Measurements from ENCODE around the gene SPRED2.

SPRED2 gene

DNA sequence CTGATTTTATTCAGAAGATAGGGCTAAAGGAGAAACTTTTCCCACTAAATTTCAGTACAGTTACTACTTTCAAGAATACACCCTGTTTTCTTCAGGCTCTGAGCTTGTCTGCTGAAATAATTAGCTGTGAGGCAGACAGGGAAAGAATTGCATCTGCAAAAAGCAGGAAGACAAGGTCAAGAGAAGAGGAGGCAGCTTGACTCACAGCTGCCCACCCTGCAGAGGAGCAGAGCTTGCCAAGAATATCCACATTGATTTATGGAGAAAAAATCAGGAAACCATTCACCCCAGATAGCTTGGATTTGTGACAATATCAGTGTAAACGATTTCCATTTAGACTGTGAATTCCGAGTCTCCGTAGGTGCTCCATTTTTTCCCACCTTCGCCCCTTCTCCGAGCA is 155.8 kb downstream of the SPRED2 start:
- Histone ChIP-seq H3K4me3 (ENCODE audit: low read length) (no peak overlapping the region), H3K27me3 (ENCODE audit: insufficient read depth, low read length) (peaks cover 99% of the 10 kb centered on the region), H3K27ac (ENCODE audit: low read length) (no peak overlapping the region), H3K36me3 (ENCODE audit: insufficient read depth, low read depth, low read length) (no peaks in the 10 kb centered on the region), H3K9ac (ENCODE audit: low read depth, low read length) (no peak overlapping the region), H3K9me3 (ENCODE audit: insufficient read depth, low read depth, low read length) (no peaks in the 10 kb centered on the region), H3K4me1 (ENCODE audit: insufficient read depth, low read length) (no peaks in the 10 kb centered on the region)

DNA sequence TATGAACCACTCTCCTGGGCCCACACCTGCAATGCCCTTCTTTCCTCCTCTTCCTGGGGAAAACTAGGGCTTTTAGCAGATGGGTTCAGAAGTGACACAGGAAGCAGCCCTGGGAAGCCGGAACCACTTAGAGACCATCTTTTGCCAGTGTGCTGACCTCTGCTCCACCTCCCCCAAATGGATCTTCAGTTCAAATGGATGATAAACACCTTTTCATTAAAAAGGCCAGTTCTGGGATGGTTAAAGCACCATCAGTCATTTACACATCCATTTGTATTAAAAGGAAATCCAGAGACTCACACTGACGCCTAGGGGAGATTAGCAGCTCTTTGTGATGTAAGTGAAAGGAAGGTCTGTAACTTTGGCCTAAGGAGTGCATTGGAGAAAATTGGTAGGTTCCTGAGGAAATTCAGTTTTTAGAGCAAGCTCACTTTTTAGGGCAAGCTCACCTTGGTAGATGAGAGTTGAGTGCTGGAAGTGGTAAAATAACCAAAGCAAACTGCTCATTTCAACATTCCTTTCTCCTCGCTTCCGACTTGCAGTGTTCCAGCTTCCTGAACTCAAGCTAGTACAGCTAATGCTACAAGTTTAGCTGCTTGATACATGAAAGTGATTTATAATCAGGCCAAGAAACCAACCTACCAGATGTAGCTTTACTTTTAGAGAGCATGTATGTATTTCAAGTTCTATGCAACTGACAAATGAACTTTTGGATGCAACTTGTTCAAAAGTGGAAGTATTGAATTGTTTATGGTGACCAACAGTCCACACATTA is 157.1 kb downstream of the SPRED2 start:
- Histone ChIP-seq H3K9ac (ENCODE audit: low read depth, low read length) (no peak overlapping the region), H3K36me3 (ENCODE audit: insufficient read depth, low read depth, low read length) (no peaks in the 10 kb centered on the region), H3K4me3 (ENCODE audit: low read length) (no peak overlapping the region), H3K27me3 (ENCODE audit: insufficient read depth, low read length) (peaks cover 94% of the 10 kb centered on the region), H3K4me1 (ENCODE audit: insufficient read depth, low read length) (no peaks in the 10 kb centered on the region), H3K27ac (ENCODE audit: low read length) (no peak overlapping the region), H3K9me3 (ENCODE audit: insufficient read depth, low read depth, low read length) (no peaks in the 10 kb centered on the region)

- no peak overlapping the region for H3K27ac ChIP-seq (ENCODE audit: low read length)
- peaks cover 10% of the 10 kb centered on the region for H3K4me1 ChIP-seq (ENCODE audit: insufficient read depth, low read length)
- H3K9ac ChIP-seq (ENCODE audit: low read depth, low read length): no peak overlapping the region
- no peaks in the 10 kb centered on the region for H3K36me3 ChIP-seq (ENCODE audit: insufficient read depth, low read depth, low read length)
- H3K4me3 ChIP-seq (ENCODE audit: low read length): no peak overlapping the region
- no peaks in the 10 kb centered on the region for H3K9me3 ChIP-seq (ENCODE audit: insufficient read depth, low read depth, low read length)
- peaks cover 74% of the 10 kb centered on the region for H3K27me3 ChIP-seq (ENCODE audit: insufficient read depth, low read length)
These were observed 159.1 kb downstream of the SPRED2 start for GRCh38 chr2:65273344-65273743.

DNA sequence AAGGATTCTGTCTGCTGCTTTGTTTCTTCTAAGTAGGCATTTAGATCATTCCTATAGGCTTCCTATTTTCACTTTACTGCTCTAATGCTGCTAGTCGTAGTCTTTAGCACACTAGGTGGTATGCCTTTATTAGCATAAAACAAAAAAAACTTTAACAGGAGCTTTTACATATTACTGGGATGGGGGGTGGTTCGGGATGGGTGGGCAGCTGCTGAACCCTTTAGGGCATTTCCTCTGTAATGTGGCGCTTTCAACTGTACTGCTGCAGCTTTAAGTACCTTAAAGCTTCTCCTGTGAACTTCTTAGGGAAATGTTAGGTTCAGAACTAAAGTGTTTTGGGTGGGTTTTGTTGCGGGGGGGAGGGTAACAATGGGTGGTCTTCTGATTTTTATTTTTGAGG is 163.4 kb downstream of the SPRED2 start:
- H3K27me3 ChIP-seq (ENCODE audit: insufficient read depth, low read length): peaks cover 31% of the 10 kb centered on the region
- no peak overlapping the region for H3K4me3 ChIP-seq (ENCODE audit: low read length)
- peaks cover 31% of the 10 kb centered on the region for H3K36me3 ChIP-seq (ENCODE audit: insufficient read depth, low read depth, low read length)
- no peaks in the 10 kb centered on the region for H3K9me3 ChIP-seq (ENCODE audit: insufficient read depth, low read depth, low read length)
- no peak overlapping the region for H3K9ac ChIP-seq (ENCODE audit: low read depth, low read length)
- no peak overlapping the region for H3K27ac ChIP-seq (ENCODE audit: low read length)
- H3K4me1 ChIP-seq (ENCODE audit: insufficient read depth, low read length): peaks cover 13% of the 10 kb centered on the region

DNA sequence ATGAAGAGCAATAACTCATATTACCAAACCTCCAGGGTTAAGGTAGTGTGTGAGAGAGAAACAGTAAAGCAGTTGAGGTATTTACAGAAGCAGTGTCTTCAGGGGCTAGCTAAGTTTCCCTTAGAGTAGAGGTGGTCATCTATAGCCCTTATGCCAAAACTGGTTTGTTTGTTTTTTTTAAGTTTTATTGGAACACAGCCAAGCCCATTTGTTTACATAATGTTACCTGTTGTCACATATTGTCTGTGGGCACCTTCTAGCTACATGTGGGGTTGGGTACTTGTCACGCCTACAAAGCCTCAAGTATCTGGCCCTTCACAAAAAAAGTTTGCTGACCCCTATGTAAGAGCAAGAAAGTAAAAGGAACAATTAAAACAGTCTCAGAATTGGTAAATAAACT is 165.4 kb downstream of the SPRED2 start:
- Histone ChIP-seq H3K9ac (ENCODE audit: low read depth, low read length) (no peak overlapping the region), H3K4me1 (ENCODE audit: insufficient read depth, low read length) (peaks cover 13% of the 10 kb centered on the region), H3K27ac (ENCODE audit: low read length) (no peak overlapping the region), H3K27me3 (ENCODE audit: insufficient read depth, low read length) (peaks cover 11% of the 10 kb centered on the region), H3K9me3 (ENCODE audit: insufficient read depth, low read depth, low read length) (no peaks in the 10 kb centered on the region), H3K36me3 (ENCODE audit: insufficient read depth, low read depth, low read length) (peaks cover 33% of the 10 kb centered on the region), H3K4me3 (ENCODE audit: low read length) (no peak overlapping the region)

GRCh38 chr2:65265671-65266045 is 166.7 kb downstream of the SPRED2 start:
- Histone ChIP-seq H3K4me3 (ENCODE audit: low read length) (no peak overlapping the region), H3K9ac (ENCODE audit: low read depth, low read length) (no peak overlapping the region), H3K27me3 (ENCODE audit: insufficient read depth, low read length) (no peaks in the 10 kb centered on the region; the same call in 1 of the 2 replicates), H3K27ac (ENCODE audit: low read length) (no peak overlapping the region), H3K9me3 (ENCODE audit: insufficient read depth, low read depth, low read length) (no peaks in the 10 kb centered on the region), H3K36me3 (ENCODE audit: insufficient read depth, low read depth, low read length) (peaks cover 40% of the 10 kb centered on the region), H3K4me1 (ENCODE audit: insufficient read depth, low read length) (peaks cover 13% of the 10 kb centered on the region)

- H3K36me3 ChIP-seq (ENCODE audit: insufficient read depth, low read depth, low read length): peaks cover 40% of the 10 kb centered on the region
These were observed 167.4 kb downstream of the SPRED2 start for GRCh38 chr2:65264821-65265670.

DNA sequence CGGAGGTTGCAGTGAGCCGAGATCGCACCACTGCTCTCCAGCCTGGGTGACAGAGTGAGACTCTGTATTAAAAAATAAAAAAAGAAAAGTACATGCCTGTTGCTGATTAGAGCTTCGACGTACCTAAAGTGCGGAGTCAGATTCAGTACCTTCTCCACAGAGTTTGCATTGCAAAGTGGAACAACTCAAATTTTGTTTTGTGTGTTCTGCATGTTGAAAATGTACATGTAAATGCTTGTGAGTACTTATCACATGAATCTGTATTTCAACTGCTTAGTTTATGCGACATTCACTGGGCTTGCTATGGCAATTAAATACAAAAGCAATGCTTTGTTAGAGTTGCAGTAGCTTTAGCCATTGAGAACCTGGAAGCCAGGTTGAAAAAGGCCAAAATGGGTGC is 168.4 kb downstream of the SPRED2 start:
- no peaks in the 10 kb centered on the region for H3K9me3 ChIP-seq (ENCODE audit: insufficient read depth, low read depth, low read length)
- no peak overlapping the region for H3K27ac ChIP-seq (ENCODE audit: low read length)
- peaks cover 40% of the 10 kb centered on the region for H3K36me3 ChIP-seq (ENCODE audit: insufficient read depth, low read depth, low read length)
- H3K4me3 ChIP-seq (ENCODE audit: low read length): no peak overlapping the region
- H3K4me1 ChIP-seq (ENCODE audit: insufficient read depth, low read length): peaks cover 9% of the 10 kb centered on the region
- no peaks in the 10 kb centered on the region; the same call in 1 of the 2 replicates for H3K27me3 ChIP-seq (ENCODE audit: insufficient read depth, low read length)
- no peak overlapping the region for H3K9ac ChIP-seq (ENCODE audit: low read depth, low read length)

More at GRCh38 chr2:65264821-65265670, 167.4 kb downstream of the SPRED2 start:
- Histone ChIP-seq H3K4me3 (ENCODE audit: low read length) (no peak overlapping the region), H3K27ac (ENCODE audit: low read length) (no peak overlapping the region), H3K9ac (ENCODE audit: low read depth, low read length) (no peak overlapping the region), H3K27me3 (ENCODE audit: insufficient read depth, low read length) (no peaks in the 10 kb centered on the region; the same call in 1 of the 2 replicates), H3K4me1 (ENCODE audit: insufficient read depth, low read length) (peaks cover 13% of the 10 kb centered on the region), H3K9me3 (ENCODE audit: insufficient read depth, low read depth, low read length) (no peaks in the 10 kb centered on the region)

DNA sequence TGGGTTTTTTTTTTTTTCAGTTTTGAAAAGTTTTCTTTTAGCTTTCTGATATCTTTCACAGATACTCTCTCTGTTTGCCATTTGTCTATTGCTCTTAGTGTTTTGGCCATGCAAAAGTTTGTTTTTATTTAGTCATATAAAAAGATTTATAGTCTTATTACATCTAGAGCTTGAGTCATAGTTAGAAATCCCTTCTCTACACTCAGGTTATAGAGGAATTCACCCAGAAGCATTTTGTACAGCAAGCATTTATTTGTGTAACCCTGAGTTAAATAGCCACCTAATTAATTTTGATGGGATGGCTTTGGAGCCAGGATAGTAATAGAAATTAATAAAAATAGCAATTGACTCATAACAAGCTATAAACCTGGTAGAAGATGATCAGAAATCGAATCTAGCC is 169.1 kb downstream of the SPRED2 start:
- no peaks in the 10 kb centered on the region for H3K9me3 ChIP-seq (ENCODE audit: insufficient read depth, low read depth, low read length)
- H3K4me1 ChIP-seq (ENCODE audit: insufficient read depth, low read length): peaks cover 2% of the 10 kb centered on the region; the same call in 1 of the 2 replicates
- no peak overlapping the region for H3K27ac ChIP-seq (ENCODE audit: low read length)
- H3K36me3 ChIP-seq (ENCODE audit: insufficient read depth, low read depth, low read length): peaks cover 40% of the 10 kb centered on the region
- no peaks in the 10 kb centered on the region; the same call in 1 of the 2 replicates for H3K27me3 ChIP-seq (ENCODE audit: insufficient read depth, low read length)
- H3K9ac ChIP-seq (ENCODE audit: low read depth, low read length): no peak overlapping the region
- no peak overlapping the region for H3K4me3 ChIP-seq (ENCODE audit: low read length)

DNA sequence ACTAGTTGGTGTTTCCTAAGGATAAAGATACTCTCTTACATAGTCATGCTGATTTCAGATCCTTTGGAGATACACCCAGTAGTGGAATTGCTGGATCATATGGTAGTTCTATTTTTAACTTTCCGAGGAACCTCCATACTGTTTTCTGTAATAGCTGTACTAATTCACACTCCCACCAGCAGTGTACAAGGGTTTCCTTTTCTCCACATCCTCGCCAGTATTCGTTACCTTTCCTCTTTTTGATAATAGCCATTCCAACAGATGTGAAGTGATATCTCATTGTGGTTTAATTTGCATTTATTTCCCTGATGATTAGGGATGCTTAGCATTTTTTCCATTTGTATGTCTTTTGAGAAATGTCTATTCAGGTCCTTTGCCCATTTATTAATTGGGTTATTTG is 170.7 kb downstream of the SPRED2 start:
- H3K27ac ChIP-seq (ENCODE audit: low read length): no peak overlapping the region
- H3K4me1 ChIP-seq (ENCODE audit: insufficient read depth, low read length): no peaks in the 10 kb centered on the region
- no peak overlapping the region for H3K4me3 ChIP-seq (ENCODE audit: low read length)
- H3K9ac ChIP-seq (ENCODE audit: low read depth, low read length): no peak overlapping the region
- no peaks in the 10 kb centered on the region; the same call in 1 of the 2 replicates for H3K27me3 ChIP-seq (ENCODE audit: insufficient read depth, low read length)
- H3K36me3 ChIP-seq (ENCODE audit: insufficient read depth, low read depth, low read length): peaks cover 31% of the 10 kb centered on the region
- no peaks in the 10 kb centered on the region for H3K9me3 ChIP-seq (ENCODE audit: insufficient read depth, low read depth, low read length)

Data from iPS-20b (cell line).